ENCODE measurements around the gene TRIML1. TPM values are rescaled to one million over a fixed set of nuclear protein-coding genes. Genes with fewer than 3 reads are reported as not detected.

TRIML1 gene
- total RNA-seq, 1 experiment from 2014 or later, result not detected

GRCh38 chr4:188138227-188138626 is 1.0 kb upstream of the TRIML1 start:
- TF ChIP-seq CTCF (IDR thresholded peaks at IDR 0.05) (no peak), TCF7L2 (IDR thresholded peaks at IDR 0.05; ENCODE audit: low read depth, low read length) (no peak), REST (IDR thresholded peaks at IDR 0.05; ENCODE audit: insufficient read depth in 1 of 2, low read depth in 2 of 2, low read length in 1 of 2) (no peak), POLR2AphosphoS5 (IDR thresholded peaks at IDR 0.05; ENCODE audit: low read depth, low read length) (no peak), SIN3A (IDR thresholded peaks at IDR 0.05; ENCODE audit: borderline replicate concordance, insufficient read depth, low read depth, low read length) (no peak)
- no peaks in the 10 kb centered on the region for H3K4me1 ChIP-seq (ENCODE audit: control insufficient read depth, insufficient read depth, low read length)
- no TSS peak for BruUV-seq (replicated peaks)
- POLR2A ChIA-PET, result no interaction called here
- no peak overlapping the region for H3K27ac ChIP-seq (ENCODE audit: low read length)
- H3K36me3 ChIP-seq (ENCODE audit: control insufficient read depth, insufficient read depth, low read length), result no peaks in the 10 kb centered on the region
- H3K27me3 ChIP-seq (ENCODE audit: control insufficient read depth, insufficient read depth, low read length), result no peaks in the 10 kb centered on the region
- H3K9me3 ChIP-seq (ENCODE audit: control insufficient read depth, insufficient read depth, low read depth, low read length), result no peaks in the 10 kb centered on the region
- no peak for ATAC-seq
- no peak for DNase-seq (ENCODE audit: low read depth, low spot score)
- CTCF ChIA-PET, result no interaction called here
- intact Hi-C loops (cut with micrococcal nuclease; ENCODE audit: unreplicated experiment), result no loop called here
- in situ Hi-C loops (cut with HindIII; ENCODE audit: low pct_unique_long_range_greater_than_20kb, low sequenced_read_pairs), result no loop called here
- H3K4me3 ChIP-seq (ENCODE audit: low read depth in 2 of 2, low read length in 2 of 2), result no peak overlapping the region

- no TSS peak for BruUV-seq (replicated peaks)
- ATAC-seq (no peak), DNase-seq (ENCODE audit: low read depth, low spot score) (no peak)
- intact Hi-C loops (cut with micrococcal nuclease; ENCODE audit: unreplicated experiment) (no loop called here), in situ Hi-C loops (cut with HindIII; ENCODE audit: low pct_unique_long_range_greater_than_20kb, low sequenced_read_pairs) (no loop called here)
- no peaks in the 10 kb centered on the region for H3K4me1 ChIP-seq (ENCODE audit: control insufficient read depth, insufficient read depth, low read length)
- H3K4me3 ChIP-seq (ENCODE audit: low read depth in 2 of 2, low read length in 2 of 2), result no peak overlapping the region
- no peaks in the 10 kb centered on the region for H3K36me3 ChIP-seq (ENCODE audit: control insufficient read depth, insufficient read depth, low read length)
- H3K27ac ChIP-seq (ENCODE audit: low read length), result no peak overlapping the region
- TF ChIP-seq CTCF (IDR thresholded peaks at IDR 0.05) (no peak), SIN3A (IDR thresholded peaks at IDR 0.05; ENCODE audit: borderline replicate concordance, insufficient read depth, low read depth, low read length) (no peak), POLR2AphosphoS5 (IDR thresholded peaks at IDR 0.05; ENCODE audit: low read depth, low read length) (no peak), REST (IDR thresholded peaks at IDR 0.05; ENCODE audit: insufficient read depth in 1 of 2, low read depth in 2 of 2, low read length in 1 of 2) (no peak), TCF7L2 (IDR thresholded peaks at IDR 0.05; ENCODE audit: low read depth, low read length) (no peak)
- POLR2A ChIA-PET, result no interaction called here
- H3K27me3 ChIP-seq (ENCODE audit: control insufficient read depth, insufficient read depth, low read length), result no peaks in the 10 kb centered on the region
- CTCF ChIA-PET, result no interaction called here
- H3K9me3 ChIP-seq (ENCODE audit: control insufficient read depth, insufficient read depth, low read depth, low read length), result no peaks in the 10 kb centered on the region
Measured at GRCh38 chr4:188139671-188140070, 430 bp downstream of the TRIML1 start.
